NT2/D1 (cell line): ENCODE data around the gene TENM4.

Source experiments
- DNase-seq: peaks from one replicate; pipeline ENCODE4 v3.0.0-alpha.2; 2011; ENCODE audit warnings: low read depth, low spot score
- H3K27me3 ChIP-seq: 2 replicates; pipeline ENCODE4 v1.6.0; 2011; ENCODE audit warnings: mild to moderate bottlenecking; ENCODE audit not compliant: insufficient read length, insufficient read depth
- H3K36me3 ChIP-seq: 2 replicates; pipeline ENCODE4 v1.6.1; 2011; ENCODE audit warnings: mild to moderate bottlenecking, low read length, mixed read lengths; ENCODE audit not compliant: insufficient read depth, insufficient read length
- H3K4me1 ChIP-seq: 2 replicates; pipeline ENCODE4 v1.5.1; 2011; ENCODE audit not compliant: insufficient read depth, insufficient read length
- H3K4me3 ChIP-seq: 2 replicates; pipeline ENCODE4 v1.5.1; 2011; ENCODE audit warnings: low read depth; ENCODE audit not compliant: insufficient read length
- H3K9ac ChIP-seq: 2 replicates; pipeline ENCODE4 v1.6.0; 2011; ENCODE audit warnings: low read depth; ENCODE audit not compliant: insufficient read length
- H3K9me3 ChIP-seq: 2 replicates; pipeline ENCODE4 v1.5.1; 2011; ENCODE audit warnings: mild to moderate bottlenecking, low read length; ENCODE audit not compliant: insufficient read depth
- SUZ12 ChIP-seq: IDR thresholded peaks from 2 replicates; pipeline ENCODE4 v1.6.1; 2011; ENCODE audit not compliant: insufficient read length, insufficient read depth; ENCODE audit errors: extremely low read depth
- YY1 ChIP-seq: IDR thresholded peaks from 2 replicates; pipeline ENCODE4 v1.6.1; 2011; ENCODE audit not compliant: insufficient read length, insufficient read depth
- ZNF274 ChIP-seq: IDR thresholded peaks from 2 replicates; pipeline ENCODE4 v1.6.1; 2011; ENCODE audit warnings: mild to moderate bottlenecking, low read depth, low read length

TENM4 gene

DNA sequence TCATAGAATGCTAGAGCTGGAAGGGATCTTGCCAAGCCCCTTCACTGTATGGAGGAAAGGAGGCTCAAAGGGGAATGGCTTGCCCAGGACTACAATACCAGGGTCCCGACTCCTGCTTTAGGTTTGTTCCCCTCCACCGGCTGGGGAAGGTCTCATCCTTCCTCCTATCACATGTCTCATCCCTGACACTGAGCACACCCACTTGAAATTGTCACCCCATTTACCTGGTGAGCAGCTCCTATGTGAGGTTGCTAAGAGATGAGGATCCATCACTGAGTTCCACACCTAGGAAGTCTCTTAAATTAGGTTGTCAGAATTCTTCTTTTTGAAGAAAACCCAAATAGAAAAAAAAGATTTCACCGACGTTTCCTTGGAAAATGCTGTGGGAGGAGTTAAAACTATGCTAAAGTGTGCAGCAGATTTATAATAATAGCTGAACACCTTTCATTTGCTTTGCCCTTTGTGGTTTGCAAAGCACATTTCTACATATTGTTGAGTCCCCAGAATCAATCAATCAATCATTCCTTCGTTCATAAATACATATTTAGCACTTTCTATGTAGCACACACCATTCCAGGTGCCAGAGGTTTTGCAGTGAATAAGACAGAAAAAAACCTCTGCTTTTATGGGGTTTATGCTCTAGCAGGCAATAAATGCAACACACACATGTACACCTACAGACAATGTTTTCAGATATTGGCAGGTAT is 91.7 kb downstream of the TENM4 start:
- H3K9ac ChIP-seq: no peak overlapping the region
- no peaks in the 10 kb centered on the region for H3K27me3 ChIP-seq
- TF ChIP-seq YY1 (no peak), ZNF274 (no peak), SUZ12 (no peak)
- no peak for DNase-seq
- H3K4me3 ChIP-seq: no peak overlapping the region
- H3K36me3 ChIP-seq: no peaks in the 10 kb centered on the region
- H3K9me3 ChIP-seq: no peaks in the 10 kb centered on the region
- H3K4me1 ChIP-seq: no peaks in the 10 kb centered on the region

DNA sequence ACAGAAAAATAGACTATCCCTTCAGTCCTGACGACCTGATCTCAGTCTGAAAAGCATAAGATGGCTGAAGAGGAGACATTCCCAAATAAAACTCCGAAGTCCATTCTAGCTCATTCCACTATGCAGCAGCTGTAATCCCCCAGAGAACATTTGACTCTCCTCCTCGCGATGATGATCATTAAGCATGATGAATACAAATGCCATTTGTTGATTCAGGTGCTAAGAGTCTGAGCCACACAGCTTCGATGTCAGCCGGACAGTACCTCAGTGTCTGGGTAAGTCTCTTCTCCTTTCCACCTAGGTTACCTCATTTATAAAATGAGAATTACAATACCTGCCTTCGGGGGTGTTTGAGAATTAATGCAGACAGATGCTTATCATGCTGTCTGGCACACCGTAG is 94.8 kb downstream of the TENM4 start:
- DNase-seq: no peak
- no peaks in the 10 kb centered on the region for H3K27me3 ChIP-seq
- no peak for TF ChIP-seq SUZ12
- TF ChIP-seq YY1: no peak
- TF ChIP-seq ZNF274: no peak

DNA sequence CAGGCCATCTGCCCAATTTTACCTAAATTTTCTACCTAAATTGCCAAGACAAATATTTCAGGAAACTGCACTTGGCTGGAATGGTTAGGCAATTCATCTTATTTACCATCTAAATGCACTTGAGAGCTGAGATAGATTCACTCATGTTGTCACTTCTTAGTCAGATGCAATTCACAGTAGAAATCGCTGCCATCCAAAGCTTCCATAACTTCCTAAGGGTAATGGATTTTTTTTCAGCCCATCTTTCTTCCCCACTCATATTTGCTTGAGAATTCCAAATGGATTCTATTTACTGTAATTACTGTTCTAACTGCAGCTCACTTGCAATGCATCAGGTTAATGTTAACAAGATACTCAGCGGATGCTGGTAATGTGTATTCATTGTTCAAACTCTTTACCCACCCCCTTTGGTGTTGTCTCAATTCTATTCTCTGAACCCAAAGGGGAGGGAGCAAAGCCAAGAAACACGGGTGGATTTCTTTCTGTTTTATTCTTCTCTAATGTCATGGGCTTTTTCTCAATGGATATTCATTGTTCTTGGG is 96.0 kb downstream of the TENM4 start:
- Histone ChIP-seq H3K27me3 (no peaks in the 10 kb centered on the region), H3K9ac (no peak overlapping the region), H3K9me3 (no peaks in the 10 kb centered on the region), H3K4me3 (no peak overlapping the region), H3K4me1 (no peaks in the 10 kb centered on the region), H3K36me3 (no peaks in the 10 kb centered on the region)
- no peak for DNase-seq
- TF ChIP-seq SUZ12 (no peak), ZNF274 (no peak), YY1 (no peak)

More for the DNA sequence above, 94.8 kb downstream of the TENM4 start:
- Histone ChIP-seq H3K4me1 (no peaks in the 10 kb centered on the region), H3K4me3 (no peak overlapping the region), H3K36me3 (no peaks in the 10 kb centered on the region), H3K9ac (no peak overlapping the region), H3K9me3 (no peaks in the 10 kb centered on the region)

DNA sequence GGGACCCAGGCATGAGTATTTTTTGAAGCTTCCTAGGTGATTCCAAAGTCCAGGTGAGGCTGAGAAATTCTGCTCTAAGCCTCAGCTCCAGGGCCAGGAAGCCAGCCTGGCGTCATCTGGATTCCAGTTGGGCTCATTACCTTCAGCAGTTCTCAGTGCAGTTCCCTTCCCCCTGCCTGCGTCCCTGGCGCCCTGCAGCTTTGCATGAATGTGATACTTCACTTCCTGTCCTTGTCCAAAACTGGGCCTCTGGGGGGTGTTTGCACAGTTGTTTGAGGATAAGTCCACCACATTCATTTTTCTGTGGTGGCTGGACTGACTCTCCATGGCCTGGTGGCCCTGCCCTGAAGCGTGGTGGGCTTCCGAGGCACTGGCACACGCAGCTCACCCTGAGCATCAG is 98.1 kb downstream of the TENM4 start:
- TF ChIP-seq YY1 (no peak), ZNF274 (no peak), SUZ12 (no peak)
- Histone ChIP-seq H3K27me3 (no peaks in the 10 kb centered on the region), H3K36me3 (no peaks in the 10 kb centered on the region), H3K4me1 (no peaks in the 10 kb centered on the region), H3K9ac (no peak overlapping the region), H3K9me3 (no peaks in the 10 kb centered on the region), H3K4me3 (no peak overlapping the region)
- DNase-seq: no peak

DNA sequence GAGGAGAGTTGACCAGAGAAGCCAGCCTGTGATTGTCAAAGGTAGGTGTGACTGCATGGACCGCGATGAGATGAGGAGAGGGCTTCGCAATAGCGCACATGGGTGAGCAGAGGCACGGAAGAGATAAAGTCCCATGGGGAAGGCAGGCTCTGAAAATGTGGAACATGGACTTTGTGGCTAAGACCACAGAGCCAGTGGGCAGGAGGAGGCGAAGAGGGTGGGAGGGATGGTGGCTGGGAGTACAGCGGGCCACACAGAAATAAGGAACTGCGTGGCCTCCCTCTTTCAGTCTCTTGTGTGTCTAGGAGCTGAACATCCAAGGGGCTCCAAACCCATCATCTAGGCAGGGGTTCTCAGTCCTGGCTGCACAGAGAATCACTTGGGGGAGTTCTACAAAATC is 98.6 kb downstream of the TENM4 start:
- no peaks in the 10 kb centered on the region for H3K4me1 ChIP-seq
- no peaks in the 10 kb centered on the region for H3K36me3 ChIP-seq
- H3K9ac ChIP-seq: no peak overlapping the region
- no peak for DNase-seq
- TF ChIP-seq ZNF274: no peak
- TF ChIP-seq SUZ12: no peak
- TF ChIP-seq YY1: no peak
- H3K4me3 ChIP-seq: no peak overlapping the region
- no peaks in the 10 kb centered on the region for H3K27me3 ChIP-seq
- H3K9me3 ChIP-seq: no peaks in the 10 kb centered on the region

DNA sequence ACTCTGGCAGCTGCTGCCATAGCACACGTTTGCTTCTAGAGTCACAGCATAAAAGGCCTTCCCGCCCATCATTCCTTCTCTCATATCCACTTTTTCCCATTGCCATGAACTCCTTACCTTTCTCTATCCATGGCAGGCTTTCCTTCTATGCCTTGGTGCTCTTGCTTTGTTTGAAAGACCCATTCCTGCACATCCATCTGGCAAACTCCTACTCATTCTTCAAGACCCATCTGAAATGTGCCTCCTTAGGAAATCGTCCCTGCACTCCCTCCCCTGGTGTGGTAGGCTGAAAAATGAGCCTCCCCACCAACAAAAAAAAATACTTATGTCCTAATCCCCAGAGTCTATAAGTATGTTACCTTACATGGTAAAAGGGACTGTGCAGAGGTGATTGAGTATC is 100.3 kb downstream of the TENM4 start:
- no peaks in the 10 kb centered on the region for H3K9me3 ChIP-seq
- H3K4me1 ChIP-seq: no peaks in the 10 kb centered on the region
- no peak overlapping the region for H3K9ac ChIP-seq
- no peak for DNase-seq
- no peak overlapping the region for H3K4me3 ChIP-seq
- H3K27me3 ChIP-seq: no peaks in the 10 kb centered on the region
- no peaks in the 10 kb centered on the region for H3K36me3 ChIP-seq
- TF ChIP-seq ZNF274: no peak
- TF ChIP-seq SUZ12: no peak
- TF ChIP-seq YY1: no peak

DNA sequence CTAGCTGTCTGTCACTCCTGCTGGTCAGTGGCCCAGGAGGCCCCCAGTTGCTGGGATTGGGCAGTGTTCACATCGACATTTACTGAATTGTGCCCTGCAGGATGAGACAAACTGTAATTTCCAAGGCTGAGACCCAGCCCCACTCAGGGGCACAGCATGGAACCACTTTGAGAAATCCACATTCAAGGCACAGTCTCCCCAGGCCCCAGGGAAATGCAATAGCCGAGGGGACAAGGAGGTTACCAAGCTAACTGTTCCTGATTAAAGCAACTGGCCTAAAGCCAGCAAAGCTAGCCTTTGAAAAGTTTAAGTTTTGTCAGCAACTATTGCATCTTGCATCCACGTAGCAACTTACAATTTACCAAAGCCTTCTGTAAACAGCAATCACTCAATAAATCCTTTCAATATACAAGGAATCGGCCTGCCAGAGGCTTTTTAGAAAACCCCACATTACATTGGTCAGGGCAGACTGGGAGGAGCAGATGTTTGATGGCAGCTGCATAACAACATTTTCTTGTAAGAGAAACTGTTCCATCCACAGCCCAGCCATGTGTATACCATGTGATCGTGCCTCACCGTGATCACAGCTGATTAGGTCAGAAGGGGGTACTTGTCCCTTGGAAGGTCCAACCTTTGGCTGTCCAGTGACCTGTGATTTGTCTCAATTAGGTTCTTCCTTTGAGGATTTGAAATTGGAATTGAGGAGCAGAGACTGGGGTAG is 103.9 kb downstream of the TENM4 start:
- Histone ChIP-seq H3K4me1 (no peaks in the 10 kb centered on the region), H3K9me3 (no peaks in the 10 kb centered on the region), H3K36me3 (no peaks in the 10 kb centered on the region), H3K4me3 (no peak overlapping the region), H3K27me3 (no peaks in the 10 kb centered on the region), H3K9ac (no peak overlapping the region)
- DNase-seq: no peak
- TF ChIP-seq ZNF274: no peak
- no peak for TF ChIP-seq YY1
- TF ChIP-seq SUZ12: no peak
